Omental fat pad (tissue), 4 donors: Measurements from ENCODE around the gene ARAP1. TPM values are rescaled to one million over a fixed set of nuclear protein-coding genes. Genes with fewer than 3 reads are reported as not detected.

Experiments used
- ATAC-seq: fragments of 150-250 bp; one replicate; pipeline ENCODE4 v1.9.1; 2016; ENCODE audit warnings: mild to moderate bottlenecking, moderate library complexity; ENCODE audit not compliant: low FRiP score
- DNase-seq: peaks from one replicate; pipeline ENCODE4 v3.0.0-alpha.2; 2019; ENCODE audit warnings: low spot score
- total RNA-seq, 4 donors: library from RNA; depleted of rRNA; stranded (reverse); fragments of >200 nt; gene quantifications; one replicate each; pipeline ENCODE4 v1.1.0, GENCODE V29; 2016
- TF ChIP-seq, protein P1 (sequence below), 3 donors: fragments of 450-650 bp; IDR thresholded peaks; one replicate each; pipeline ENCODE4 v1.5.1; 2016 to 2017; ENCODE audit warnings: antibody characterized with exemption in 3 of 3, mild to moderate bottlenecking in 3 of 3, moderate library complexity in 2 of 3

ARAP1 gene
- total RNA-seq, 4 donors from 2014 or later: 112 to 204 (median 123) TPM

DNA sequence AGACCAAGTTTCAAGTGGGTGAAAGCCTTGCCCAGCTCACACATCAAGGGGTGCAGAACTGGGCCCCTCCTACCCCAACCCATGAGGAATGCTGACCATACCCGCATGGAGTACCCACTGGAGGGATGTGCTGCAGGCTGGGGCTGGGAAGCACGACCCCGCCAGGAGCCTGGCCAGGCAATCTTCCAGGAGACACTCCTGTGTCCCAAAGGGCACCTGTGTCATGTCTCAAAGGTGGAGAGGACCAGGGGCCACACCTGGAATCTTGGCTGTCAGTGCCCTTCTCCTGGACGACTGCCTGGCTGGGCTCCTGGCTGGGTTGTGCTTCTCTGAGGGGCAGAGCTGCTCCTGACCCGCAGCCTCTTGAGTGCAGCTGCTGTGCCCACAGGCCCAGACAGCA is 6.7 kb downstream of the ARAP1 start:
- DNase-seq (no peak), ATAC-seq (no peak)
- TF ChIP-seq, protein P1, sequence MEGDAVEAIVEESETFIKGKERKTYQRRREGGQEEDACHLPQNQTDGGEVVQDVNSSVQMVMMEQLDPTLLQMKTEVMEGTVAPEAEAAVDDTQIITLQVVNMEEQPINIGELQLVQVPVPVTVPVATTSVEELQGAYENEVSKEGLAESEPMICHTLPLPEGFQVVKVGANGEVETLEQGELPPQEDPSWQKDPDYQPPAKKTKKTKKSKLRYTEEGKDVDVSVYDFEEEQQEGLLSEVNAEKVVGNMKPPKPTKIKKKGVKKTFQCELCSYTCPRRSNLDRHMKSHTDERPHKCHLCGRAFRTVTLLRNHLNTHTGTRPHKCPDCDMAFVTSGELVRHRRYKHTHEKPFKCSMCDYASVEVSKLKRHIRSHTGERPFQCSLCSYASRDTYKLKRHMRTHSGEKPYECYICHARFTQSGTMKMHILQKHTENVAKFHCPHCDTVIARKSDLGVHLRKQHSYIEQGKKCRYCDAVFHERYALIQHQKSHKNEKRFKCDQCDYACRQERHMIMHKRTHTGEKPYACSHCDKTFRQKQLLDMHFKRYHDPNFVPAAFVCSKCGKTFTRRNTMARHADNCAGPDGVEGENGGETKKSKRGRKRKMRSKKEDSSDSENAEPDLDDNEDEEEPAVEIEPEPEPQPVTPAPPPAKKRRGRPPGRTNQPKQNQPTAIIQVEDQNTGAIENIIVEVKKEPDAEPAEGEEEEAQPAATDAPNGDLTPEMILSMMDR (IDR thresholded peaks at IDR 0.05): no peak

GRCh38 chr11:72744474-72744873 is 7.7 kb downstream of the ARAP1 start:
- no peak for ATAC-seq
- TF ChIP-seq, protein P1 (IDR thresholded peaks at IDR 0.05): no peak
- no peak for DNase-seq

GRCh38 chr11:72743321-72744221 is 8.6 kb downstream of the ARAP1 start:
- no peak for ATAC-seq
- DNase-seq: no peak
- TF ChIP-seq, protein P1 (IDR thresholded peaks at IDR 0.05): no peak

DNA sequence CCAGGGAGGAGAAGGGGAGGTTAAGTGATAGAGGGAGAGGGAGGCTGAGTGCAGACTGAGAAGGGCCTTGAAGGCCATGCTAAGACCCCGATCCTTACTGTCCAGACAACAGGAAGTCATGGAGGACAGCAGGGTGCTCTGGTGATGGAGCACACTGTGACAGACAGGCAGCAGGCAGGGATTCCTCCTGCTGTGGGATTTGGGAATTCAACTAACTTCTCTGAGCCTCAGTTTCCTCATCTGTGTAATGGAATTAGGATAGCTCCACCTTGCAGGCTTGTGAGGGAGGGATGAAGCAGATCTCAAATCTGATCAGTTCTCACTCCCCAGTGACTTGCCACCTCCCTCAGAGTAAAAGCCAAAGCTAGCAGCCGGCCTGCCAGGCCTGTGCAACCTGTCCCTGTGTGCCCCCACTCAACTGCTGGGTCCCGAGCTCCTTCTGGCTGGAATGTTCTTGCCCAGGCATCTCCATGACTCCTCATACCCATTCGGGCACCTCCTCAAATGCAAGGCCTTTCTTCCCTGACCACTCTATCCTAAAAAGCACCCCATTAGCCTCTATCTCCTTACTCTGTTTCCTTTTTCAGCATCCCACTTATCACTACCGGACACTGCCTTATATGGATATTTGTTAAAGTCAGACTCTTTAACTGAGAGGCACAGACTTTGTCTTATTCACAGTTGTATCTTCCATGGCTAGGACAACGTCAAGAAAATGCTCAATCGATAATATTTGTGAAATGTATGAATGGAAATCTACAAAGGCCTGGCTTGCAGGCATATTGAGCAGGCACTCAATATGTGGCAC is 9.5 kb downstream of the ARAP1 start:
- TF ChIP-seq, protein P1 (IDR thresholded peaks at IDR 0.05): no peak
- DNase-seq (no peak), ATAC-seq (no peak)

DNA sequence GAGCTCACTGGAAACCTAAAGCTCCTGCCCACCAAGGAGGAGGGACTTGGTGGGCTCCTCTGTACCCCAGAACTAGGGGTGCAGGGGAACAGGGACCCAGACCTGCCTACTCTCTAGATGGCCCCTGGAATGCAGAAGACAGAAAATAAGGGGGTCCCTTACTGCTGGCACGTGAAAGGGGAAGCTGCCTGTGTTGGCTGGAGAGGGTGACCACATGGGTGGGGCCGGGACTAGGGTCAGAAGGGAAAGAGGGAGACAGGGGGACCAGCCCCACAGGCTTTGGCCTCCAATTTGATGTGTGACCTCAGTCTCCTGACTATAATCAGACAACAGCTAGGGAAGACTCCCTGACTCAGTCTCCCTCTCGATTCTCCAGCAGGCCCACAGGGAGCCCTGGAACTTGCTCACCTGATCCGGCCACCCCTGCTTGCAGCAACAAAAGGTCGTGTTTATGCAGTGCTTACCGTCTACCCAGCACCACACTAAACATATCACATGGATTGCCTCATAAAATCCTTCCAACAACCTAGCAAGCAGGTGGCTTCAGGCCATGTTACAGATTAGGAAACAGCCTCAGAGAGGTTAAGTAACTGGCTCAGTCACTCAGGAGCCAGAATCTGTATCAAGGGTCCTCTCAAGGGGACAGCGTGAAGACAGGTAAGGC is 10.2 kb downstream of the ARAP1 start:
- DNase-seq (no peak), ATAC-seq (no peak)
- TF ChIP-seq, protein P1 (IDR thresholded peaks at IDR 0.05): no peak

- TF ChIP-seq, protein P1 (IDR thresholded peaks at IDR 0.05): no peak
- ATAC-seq (peak; percentile 3), DNase-seq (no peak)
These were observed 10.8 kb downstream of the ARAP1 start for GRCh38 chr11:72741429-72741833.
